Large intestine (tissue), 1 donor: Measurements from ENCODE around the gene ARV1. TPM values are rescaled to one million over a fixed set of nuclear protein-coding genes. Genes with fewer than 3 reads are reported as not detected.

Experiments
- polyA plus RNA-seq: library from polyadenylated mRNA; unstranded; fragments of 120-200 nt; gene quantifications from one replicate; pipeline ENCODE4 v1.2.1, GENCODE V29; 2013

ARV1 gene
- polyA plus RNA-seq, 1 donor, result 22.0 TPM

Other genes with a start within 250 kb of the ARV1 start
- 13.5 TPM for gene CAPN9, start 231.7 kb upstream of the ARV1 start, polyA plus RNA-seq
- 36.5 TPM for gene C1orf198, start 110.6 kb upstream of the ARV1 start, polyA plus RNA-seq
- 25.5 TPM for gene TTC13, start 233 bp upstream of the ARV1 start, polyA plus RNA-seq
- 4.1 TPM for gene FAM89A, start 61.2 kb downstream of the ARV1 start, polyA plus RNA-seq
- 1.1 TPM for gene TRIM67, start 183.0 kb downstream of the ARV1 start, polyA plus RNA-seq